C4-2B (cell line): ENCODE measurements around the gene SPATA33.

Experiments
- ZFX ChIP-seq: fragments of 450-650 bp; IDR thresholded peaks from 2 replicates; pipeline ENCODE4 v1.6.1; 2017
- TF ChIP-seq, protein P1 (sequence below): fragments of 450-650 bp; conservative IDR thresholded peaks from 2 replicates; pipeline ENCODE4 v1.5.1; 2017; ENCODE audit warnings: mild to moderate bottlenecking

GRCh38 chr16:89704281-89704680 lies 46.6 kb downstream of the SPATA33 start:
- TF ChIP-seq, protein P1, sequence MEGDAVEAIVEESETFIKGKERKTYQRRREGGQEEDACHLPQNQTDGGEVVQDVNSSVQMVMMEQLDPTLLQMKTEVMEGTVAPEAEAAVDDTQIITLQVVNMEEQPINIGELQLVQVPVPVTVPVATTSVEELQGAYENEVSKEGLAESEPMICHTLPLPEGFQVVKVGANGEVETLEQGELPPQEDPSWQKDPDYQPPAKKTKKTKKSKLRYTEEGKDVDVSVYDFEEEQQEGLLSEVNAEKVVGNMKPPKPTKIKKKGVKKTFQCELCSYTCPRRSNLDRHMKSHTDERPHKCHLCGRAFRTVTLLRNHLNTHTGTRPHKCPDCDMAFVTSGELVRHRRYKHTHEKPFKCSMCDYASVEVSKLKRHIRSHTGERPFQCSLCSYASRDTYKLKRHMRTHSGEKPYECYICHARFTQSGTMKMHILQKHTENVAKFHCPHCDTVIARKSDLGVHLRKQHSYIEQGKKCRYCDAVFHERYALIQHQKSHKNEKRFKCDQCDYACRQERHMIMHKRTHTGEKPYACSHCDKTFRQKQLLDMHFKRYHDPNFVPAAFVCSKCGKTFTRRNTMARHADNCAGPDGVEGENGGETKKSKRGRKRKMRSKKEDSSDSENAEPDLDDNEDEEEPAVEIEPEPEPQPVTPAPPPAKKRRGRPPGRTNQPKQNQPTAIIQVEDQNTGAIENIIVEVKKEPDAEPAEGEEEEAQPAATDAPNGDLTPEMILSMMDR: no peak
- no peak for TF ChIP-seq ZFX
